NCI-H524 treated with DMSO at 0.1 percent for 48 hours (cell line): ENCODE measurements around the gene PLCXD1.
"Not testable (repeated sequence)": the region's sequence is repeated elsewhere in the genome, so short reads cannot be mapped to it uniquely, and the experiment has no call there.

Experiments
- DNase-seq: peaks from one replicate; lab custom pipeline; 2025; lab: John Stamatoyannopoulos, UW

Gene PLCXD1

GRCh38 chrX:281166-281999 lies at the start of gene PLCXD1:
Gene PLCXD1, plus strand, starts transcription at chrX:281381. Its CDS starts 2,807 bp downstream, at chrX:284188.
- DNase-seq, result no peak

GRCh38 chrX:231637-232277 lies 49.4 kb upstream of the PLCXD1 start:
- not testable (repeated sequence) for DNase-seq

- DNase-seq, result not testable (repeated sequence)
Measured at GRCh38 chrX:232278-232655, 48.9 kb upstream of the PLCXD1 start.

- not testable (repeated sequence) for DNase-seq
Measured at GRCh38 chrX:236201-236600, 45.0 kb upstream of the PLCXD1 start.

GRCh38 chrX:250965-251364 lies 30.2 kb upstream of the PLCXD1 start:
- DNase-seq, result no peak

GRCh38 chrX:251396-252243 lies 29.6 kb upstream of the PLCXD1 start:
- DNase-seq, result not testable (repeated sequence)

GRCh38 chrX:252244-252956 lies 28.8 kb upstream of the PLCXD1 start:
- DNase-seq, result no peak

GRCh38 chrX:252957-253291 lies 28.3 kb upstream of the PLCXD1 start:
- no peak for DNase-seq

- DNase-seq, result no peak
Measured at GRCh38 chrX:253451-254297, 27.5 kb upstream of the PLCXD1 start.

- no peak for DNase-seq
Measured at GRCh38 chrX:254630-255215, 26.5 kb upstream of the PLCXD1 start.

- no peak for DNase-seq
Measured at GRCh38 chrX:255923-256331, 25.3 kb upstream of the PLCXD1 start.

GRCh38 chrX:257054-257453 lies 24.1 kb upstream of the PLCXD1 start:
- not testable (repeated sequence) for DNase-seq

GRCh38 chrX:257681-258289 lies 23.4 kb upstream of the PLCXD1 start:
- DNase-seq, result no peak

- DNase-seq, result no peak
Measured at GRCh38 chrX:258291-259040, 22.7 kb upstream of the PLCXD1 start.

GRCh38 chrX:259692-260355 lies 21.4 kb upstream of the PLCXD1 start:
- DNase-seq, result no peak

GRCh38 chrX:261167-261918 lies 19.8 kb upstream of the PLCXD1 start:
- DNase-seq, result no peak

GRCh38 chrX:261919-262352 lies 19.2 kb upstream of the PLCXD1 start:
- no peak for DNase-seq

GRCh38 chrX:262381-262909 lies 18.7 kb upstream of the PLCXD1 start:
- no peak for DNase-seq
